ENCODE results near the gene ZCCHC10. TPM values are rescaled to one million over a fixed set of nuclear protein-coding genes. Genes with fewer than 3 reads are reported as not detected.

Gene ZCCHC10
- total RNA-seq: 12.5 and 37.9 TPM in 2 replicates

GRCh38 chr5:133025804-133026663, at the start of gene ZCCHC10:
TSS of gene ZCCHC10 (minus strand) at chr5:133026549. CDS start at chr5:133026537, 12 bp downstream.

GRCh38 chr5:133051542-133052316, 25.4 kb upstream of the ZCCHC10 start, which contains the start of gene HSPA4:
TSS of gene HSPA4 (plus strand) at chr5:133052013. CDS start at chr5:133052251, 238 bp downstream.

GRCh38 chr5:132963171-132964104, 62.9 kb downstream of the ZCCHC10 start, which contains the start of gene AFF4:
TSS of gene AFF4 (minus strand) at chr5:132963634. CDS start at chr5:132937189, 26,445 bp downstream.

Other genes starting within 250 kb of the ZCCHC10 start
- gene SEPTIN8, start 249.3 kb downstream of the ZCCHC10 start, total RNA-seq: 28.1 and 42.8 TPM in 2 replicates
- gene SOWAHA, start 213.2 kb downstream of the ZCCHC10 start, total RNA-seq: 0.14 and 0.28 TPM in 2 replicates
- gene SHROOM1, start 195.9 kb downstream of the ZCCHC10 start, total RNA-seq: 2.4 and 3.7 TPM in 2 replicates
- gene GDF9, start 160.1 kb downstream of the ZCCHC10 start, total RNA-seq: 0.14 TPM in 1 of 2 replicates, not detected in the other
- 288 and 334 TPM in 2 replicates for gene UQCRQ, start 159.9 kb downstream of the ZCCHC10 start, total RNA-seq
- 0.49 TPM in 1 of 2 replicates, not detected in the other for gene LEAP2, start 152.9 kb downstream of the ZCCHC10 start, total RNA-seq
- gene AFF4, start 62.9 kb downstream of the ZCCHC10 start, total RNA-seq: 22.2 and 38.1 TPM in 2 replicates
- gene HSPA4, start 25.5 kb upstream of the ZCCHC10 start, total RNA-seq: 119 and 122 TPM in 2 replicates

Data from airway epithelial cell (primary cell).